Endodermal cell (in vitro differentiated cells): ENCODE measurements around the gene PANX1. TPM values are rescaled to one million over a fixed set of nuclear protein-coding genes. Genes with fewer than 3 reads are reported as not detected.
"Not testable (repeated sequence)": the region's sequence is repeated elsewhere in the genome, so short reads cannot be mapped to it uniquely, and the experiment has no call there.

Source experiments
- DNase-seq: peaks from one replicate; pipeline ENCODE4 v3.0.0-alpha.2; 2017
- H3K27ac ChIP-seq: 2 replicates; pipeline ENCODE4 v1.5.1; 2013; ENCODE audit warnings: mild to moderate bottlenecking, low read depth, low read length, moderate library complexity
- H3K27me3 ChIP-seq: 2 replicates; pipeline ENCODE4 v1.6.1; 2013; ENCODE audit warnings: mild to moderate bottlenecking, low read length, moderate library complexity; ENCODE audit not compliant: insufficient read depth, control insufficient read depth, poor library complexity, severe bottlenecking
- H3K36me3 ChIP-seq: 2 replicates; pipeline ENCODE4 v1.7.0; 2013; ENCODE audit warnings: mild to moderate bottlenecking, low read length, moderate library complexity; ENCODE audit not compliant: control insufficient read depth, insufficient read depth
- H3K4me1 ChIP-seq: one replicate; pipeline ENCODE4 v1.7.0; 2013; ENCODE audit warnings: low read length; ENCODE audit not compliant: control insufficient read depth, insufficient read depth
- H3K4me3 ChIP-seq: 2 replicates; pipeline ENCODE4 v1.5.1; 2013; ENCODE audit warnings: mild to moderate bottlenecking, low read length, moderate library complexity
- H3K9ac ChIP-seq: 2 replicates; pipeline ENCODE4 v1.6.1; 2013; ENCODE audit warnings: mild to moderate bottlenecking, low read length, moderate library complexity; ENCODE audit not compliant: poor library complexity, severe bottlenecking; ENCODE audit errors: extremely low read depth
- H3K9me3 ChIP-seq: 2 replicates; pipeline ENCODE4 v1.6.1; 2013; ENCODE audit warnings: mild to moderate bottlenecking, low read length, moderate library complexity; ENCODE audit not compliant: control insufficient read depth
- H3K27ac Mint-ChIP-seq: 2 replicates; pipeline ENCODE4 v1.8.0; 2020; ENCODE audit warnings: mixed read lengths
- H3K27me3 Mint-ChIP-seq: 2 replicates; pipeline ENCODE4 v1.8.0; 2021; ENCODE audit warnings: mild to moderate bottlenecking, mixed read lengths; ENCODE audit not compliant: insufficient read depth
- H3K36me3 Mint-ChIP-seq: 2 replicates; pipeline ENCODE4 v1.8.0; 2020; ENCODE audit warnings: low read depth, mixed read lengths
- H3K4me1 Mint-ChIP-seq: 2 replicates; pipeline ENCODE4 v1.8.0; 2020; ENCODE audit warnings: mixed read lengths
- H3K4me3 Mint-ChIP-seq: 2 replicates; pipeline ENCODE4 v1.8.0; 2020; ENCODE audit warnings: mild to moderate bottlenecking, moderate library complexity, mixed read lengths
- H3K9me3 Mint-ChIP-seq: 2 replicates; pipeline ENCODE4 v1.8.0; 2020; ENCODE audit warnings: mild to moderate bottlenecking, mixed read lengths
- WGBS, 2 experiments: methylation state at CpG; one replicate each; pipeline versions ENCODE4 v1.1.5 to v1.1.7; 2013; ENCODE audit warnings: missing lambda C conversion rate in 2 of 2, mixed read lengths in 1 of 2; ENCODE audit not compliant: insufficient coverage in 1 of 2, insufficient read length in 1 of 2; 5-methylcytosine and 5-hydroxymethylcytosine counted together
- total RNA-seq, 2 donors: library from RNA; stranded (reverse); fragmentation: NEBNext Ultra II Directional in 1 of 2; extraction: Animal tissue kit (Norgen Biotek cat#: 25700) in 1 of 2; gene quantifications; 2 replicates in 1 of 2; 3 replicates in 1 of 2; pipeline ENCODE4 v1.2.1, GENCODE V29; 2021
- TF ChIP-seq, protein P1 (sequence below): fragments of 200-600 bp; sonication (generic); conservative IDR thresholded peaks from 2 replicates; pipeline ENCODE4 v1.5.0; 2021; ENCODE audit warnings: antibody characterized with exemption, mild to moderate bottlenecking

PANX1 gene
- total RNA-seq, 2 donors from 2014 or later, result 19.4 to 21.0 TPM

DNA sequence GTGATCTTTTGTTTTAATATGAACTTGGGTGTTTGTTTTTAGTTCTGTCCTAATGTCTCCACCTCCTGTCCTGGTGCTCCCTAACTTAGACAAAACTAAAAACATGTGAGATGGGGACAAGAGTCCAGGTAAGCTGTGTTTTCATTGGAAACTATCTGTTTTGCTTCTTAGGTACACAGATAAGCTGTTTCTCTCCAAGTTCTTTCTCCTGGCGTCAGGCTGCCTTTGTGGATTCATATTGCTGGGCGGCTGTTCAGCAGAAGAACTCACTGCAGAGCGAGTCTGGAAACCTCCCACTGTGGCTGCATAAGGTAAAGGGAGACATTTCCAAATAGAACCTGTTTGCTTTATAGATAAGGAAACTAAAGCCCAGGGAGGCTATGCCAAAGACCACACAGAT lies 24.7 kb downstream of the PANX1 start:
- Mint-ChIP-seq H3K9me3 (peaks cover 11% of the 10 kb centered on the region), H3K27me3 (no peaks in the 10 kb centered on the region), H3K36me3 (peaks cover 30% of the 10 kb centered on the region), H3K4me1 (peaks cover 33% of the 10 kb centered on the region), H3K27ac (no peak overlapping the region), H3K4me3 (no peak overlapping the region)
- Histone ChIP-seq H3K27me3 (no peaks in the 10 kb centered on the region), H3K4me3 (no peak overlapping the region), H3K36me3 (peaks cover 23% of the 10 kb centered on the region), H3K27ac (no peak overlapping the region), H3K9me3 (no peaks in the 10 kb centered on the region), H3K9ac (no peak overlapping the region), H3K4me1 (peaks cover 12% of the 10 kb centered on the region)
- DNase-seq, result no peak
- 88 to 92% methylated on average over 3 of the region's 3 CpGs for WGBS, 2 experiments
- TF ChIP-seq, protein P1, sequence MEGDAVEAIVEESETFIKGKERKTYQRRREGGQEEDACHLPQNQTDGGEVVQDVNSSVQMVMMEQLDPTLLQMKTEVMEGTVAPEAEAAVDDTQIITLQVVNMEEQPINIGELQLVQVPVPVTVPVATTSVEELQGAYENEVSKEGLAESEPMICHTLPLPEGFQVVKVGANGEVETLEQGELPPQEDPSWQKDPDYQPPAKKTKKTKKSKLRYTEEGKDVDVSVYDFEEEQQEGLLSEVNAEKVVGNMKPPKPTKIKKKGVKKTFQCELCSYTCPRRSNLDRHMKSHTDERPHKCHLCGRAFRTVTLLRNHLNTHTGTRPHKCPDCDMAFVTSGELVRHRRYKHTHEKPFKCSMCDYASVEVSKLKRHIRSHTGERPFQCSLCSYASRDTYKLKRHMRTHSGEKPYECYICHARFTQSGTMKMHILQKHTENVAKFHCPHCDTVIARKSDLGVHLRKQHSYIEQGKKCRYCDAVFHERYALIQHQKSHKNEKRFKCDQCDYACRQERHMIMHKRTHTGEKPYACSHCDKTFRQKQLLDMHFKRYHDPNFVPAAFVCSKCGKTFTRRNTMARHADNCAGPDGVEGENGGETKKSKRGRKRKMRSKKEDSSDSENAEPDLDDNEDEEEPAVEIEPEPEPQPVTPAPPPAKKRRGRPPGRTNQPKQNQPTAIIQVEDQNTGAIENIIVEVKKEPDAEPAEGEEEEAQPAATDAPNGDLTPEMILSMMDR, result no peak

DNA sequence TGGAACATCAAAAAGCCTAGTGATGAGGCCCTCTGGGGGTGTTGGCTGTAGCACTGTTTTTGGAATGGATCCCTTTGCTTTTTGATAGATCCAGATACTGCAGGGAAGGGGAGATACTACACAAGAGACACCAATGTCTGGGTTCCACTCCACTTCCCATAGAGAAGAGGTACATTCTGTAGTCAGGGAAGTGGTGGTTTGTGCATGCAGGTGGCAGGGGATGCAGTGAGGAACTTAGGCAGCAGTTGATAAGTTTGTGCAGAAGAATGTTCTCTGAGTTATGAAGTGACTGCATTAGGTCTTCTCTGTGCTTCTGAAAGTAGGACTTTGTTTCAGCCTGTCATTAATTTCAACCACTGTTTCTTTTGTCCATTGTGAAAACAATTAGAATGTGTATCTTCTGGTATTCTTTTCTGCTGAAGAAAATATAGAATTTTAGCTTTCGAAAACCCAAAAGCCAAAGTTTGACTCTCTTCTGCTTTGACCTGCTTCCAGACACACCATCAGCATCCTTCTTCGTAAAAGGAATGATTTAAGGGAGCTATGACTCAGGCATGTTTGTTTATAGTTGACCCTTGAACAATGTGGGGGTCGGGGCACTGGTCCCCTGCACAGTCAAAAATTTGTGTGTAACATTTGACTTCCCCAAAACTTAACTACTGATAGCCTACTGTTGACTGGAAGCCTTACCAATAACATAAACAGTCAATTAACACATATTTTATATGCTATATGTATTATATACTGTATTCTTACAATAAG lies 25.6 kb downstream of the PANX1 start:
- Histone ChIP-seq H3K4me3 (no peak overlapping the region), H3K36me3 (peaks cover 23% of the 10 kb centered on the region), H3K4me1 (peaks cover 12% of the 10 kb centered on the region), H3K27ac (no peak overlapping the region), H3K9ac (no peak overlapping the region), H3K27me3 (no peaks in the 10 kb centered on the region), H3K9me3 (no peaks in the 10 kb centered on the region)
- DNase-seq, result no peak
- H3K27ac Mint-ChIP-seq, result no peak overlapping the region
- H3K36me3 Mint-ChIP-seq, result peaks cover 30% of the 10 kb centered on the region
- H3K4me3 Mint-ChIP-seq, result no peak overlapping the region
- H3K9me3 Mint-ChIP-seq, result peaks cover 11% of the 10 kb centered on the region
- TF ChIP-seq, protein P1, result no peak
- H3K4me1 Mint-ChIP-seq, result peaks cover 33% of the 10 kb centered on the region
- 98% methylated on average over 3 of the region's 3 CpGs; no CpG with 5 or more reads in 1 of the 2 experiments for WGBS, 2 experiments
- no peaks in the 10 kb centered on the region for H3K27me3 Mint-ChIP-seq

DNA sequence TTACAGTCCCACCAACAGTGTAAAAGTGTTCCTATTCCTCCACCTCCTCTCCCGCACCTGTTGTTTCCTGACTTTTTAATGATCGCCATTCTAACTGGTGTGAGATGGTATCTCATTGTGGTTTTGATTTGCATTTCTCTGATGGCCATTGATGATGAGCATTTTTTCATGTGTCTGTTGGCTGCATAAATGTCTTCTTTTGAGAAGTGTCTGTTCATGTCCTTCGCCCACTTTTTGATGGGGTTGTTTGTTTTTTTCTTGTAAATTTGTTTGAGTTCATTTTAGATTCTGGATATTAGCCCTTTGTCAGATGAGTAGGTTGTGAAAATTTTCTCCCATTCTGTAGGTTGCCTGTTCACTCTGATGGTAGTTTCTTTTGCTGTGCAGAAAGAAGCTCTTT lies 28.7 kb downstream of the PANX1 start:
- not testable (repeated sequence) for H3K27me3 Mint-ChIP-seq, H3K9me3 ChIP-seq, H3K4me3 ChIP-seq, H3K27ac Mint-ChIP-seq, H3K27me3 ChIP-seq, H3K9ac ChIP-seq, H3K4me1 ChIP-seq, DNase-seq, H3K27ac ChIP-seq, H3K4me3 Mint-ChIP-seq
- Mint-ChIP-seq H3K36me3 (peaks cover 56% of the 10 kb centered on the region), H3K4me1 (peaks cover 18% of the 10 kb centered on the region), H3K9me3 (peaks cover 34% of the 10 kb centered on the region)
- peaks cover 24% of the 10 kb centered on the region for H3K36me3 ChIP-seq
- WGBS, 2 experiments, result no CpG with 5 or more reads among the region's 3 CpGs
